SU-DHL-6 (cell line): ENCODE measurements around the gene NFIX.
A peak's percentile ranks its signal among the peaks of the same experiment; 100 is the strongest.

Experiments
- H2AFZ ChIP-seq: fragments of 200-600 bp; sonication (generic); 2 replicates; pipeline ENCODE4 v1.6.1; 2014; ENCODE audit warnings: low read depth, mild to moderate bottlenecking, moderate library complexity, mixed read lengths, antibody characterized with exemption, low read length; ENCODE audit not compliant: severe bottlenecking
- H3F3A ChIP-seq: fragments of 200-600 bp; shearing (Covaris generic); 2 replicates; pipeline ENCODE4 v1.6.0; 2016; ENCODE audit warnings: antibody characterized with exemption, mild to moderate bottlenecking; ENCODE audit not compliant: insufficient read depth
- H3K27ac ChIP-seq: fragments of 200-600 bp; sonication (generic); 2 replicates; pipeline ENCODE4 v1.5.1; 2016; ENCODE audit warnings: low read depth, mild to moderate bottlenecking, low read length, moderate library complexity, mixed read lengths
- H3K27me3 ChIP-seq: fragments of 200-600 bp; sonication (generic), shearing (Covaris generic); 2 replicates; pipeline ENCODE4 v1.6.0; 2014; ENCODE audit warnings: mild to moderate bottlenecking, low read length
- H3K36me3 ChIP-seq: fragments of 200-600 bp; sonication (generic); 2 replicates; pipeline ENCODE4 v1.6.1; 2014; ENCODE audit warnings: mild to moderate bottlenecking, low read length, mixed read lengths
- H3K4me2 ChIP-seq: fragments of 300-600, 200-600 bp; shearing (Covaris generic), sonication (generic); 2 replicates; pipeline ENCODE4 v1.6.0; 2014; ENCODE audit warnings: low read length, low read depth, mild to moderate bottlenecking; ENCODE audit not compliant: poor library complexity, severe bottlenecking
- H3K4me3 ChIP-seq: fragments of 200-600 bp; sonication (generic); 2 replicates; pipeline ENCODE4 v1.5.1; 2014; ENCODE audit warnings: antibody characterized with exemption, low read length, mild to moderate bottlenecking, mixed read lengths; ENCODE audit not compliant: insufficient read depth, poor library complexity, severe bottlenecking
- H3K79me2 ChIP-seq: fragments of 200-600 bp; sonication (generic); 2 replicates; pipeline ENCODE4 v1.6.1; 2014; ENCODE audit warnings: mild to moderate bottlenecking, low read length, moderate library complexity; ENCODE audit not compliant: insufficient read depth
- H3K9ac ChIP-seq: fragments of 200-600 bp; sonication (generic); 2 replicates; pipeline ENCODE4 v1.7.0; 2014; ENCODE audit warnings: mild to moderate bottlenecking, low read length
- H3K9me2 ChIP-seq: fragments of 200-600 bp; sonication (generic); replicated peaks from 2 replicates; pipeline ENCODE4 v1.6.1; 2014; ENCODE audit warnings: low read length; ENCODE audit not compliant: insufficient read depth
- H3K9me3 ChIP-seq: fragments of 200-600 bp; sonication (generic); 2 replicates; pipeline ENCODE4 v1.6.1; 2014; ENCODE audit warnings: low read length, mixed read lengths; ENCODE audit not compliant: insufficient read depth
- H4K20me1 ChIP-seq: fragments of 200-600 bp; sonication (generic); 2 replicates; pipeline ENCODE4 v1.6.1; 2014; ENCODE audit warnings: low read depth, mild to moderate bottlenecking, antibody characterized with exemption, low read length, moderate library complexity, mixed read lengths
- EZH2phosphoT487 ChIP-seq: fragments of 200-600 bp; sonication (generic), shearing (Covaris generic); conservative IDR thresholded peaks from 2 replicates; pipeline ENCODE4 v1.6.1; 2018; ENCODE audit warnings: mild to moderate bottlenecking, antibody characterized with exemption, low read length, moderate library complexity, mixed read lengths
- TF ChIP-seq, protein P1 (sequence below): fragments of 200-600 bp; sonication (generic); IDR thresholded peaks from one replicate; pipeline ENCODE4 v1.5.1; 2017; ENCODE audit warnings: antibody characterized with exemption, mild to moderate bottlenecking, low read length, moderate library complexity; ENCODE audit not compliant: insufficient read depth, poor library complexity, severe bottlenecking

NFIX gene

DNA sequence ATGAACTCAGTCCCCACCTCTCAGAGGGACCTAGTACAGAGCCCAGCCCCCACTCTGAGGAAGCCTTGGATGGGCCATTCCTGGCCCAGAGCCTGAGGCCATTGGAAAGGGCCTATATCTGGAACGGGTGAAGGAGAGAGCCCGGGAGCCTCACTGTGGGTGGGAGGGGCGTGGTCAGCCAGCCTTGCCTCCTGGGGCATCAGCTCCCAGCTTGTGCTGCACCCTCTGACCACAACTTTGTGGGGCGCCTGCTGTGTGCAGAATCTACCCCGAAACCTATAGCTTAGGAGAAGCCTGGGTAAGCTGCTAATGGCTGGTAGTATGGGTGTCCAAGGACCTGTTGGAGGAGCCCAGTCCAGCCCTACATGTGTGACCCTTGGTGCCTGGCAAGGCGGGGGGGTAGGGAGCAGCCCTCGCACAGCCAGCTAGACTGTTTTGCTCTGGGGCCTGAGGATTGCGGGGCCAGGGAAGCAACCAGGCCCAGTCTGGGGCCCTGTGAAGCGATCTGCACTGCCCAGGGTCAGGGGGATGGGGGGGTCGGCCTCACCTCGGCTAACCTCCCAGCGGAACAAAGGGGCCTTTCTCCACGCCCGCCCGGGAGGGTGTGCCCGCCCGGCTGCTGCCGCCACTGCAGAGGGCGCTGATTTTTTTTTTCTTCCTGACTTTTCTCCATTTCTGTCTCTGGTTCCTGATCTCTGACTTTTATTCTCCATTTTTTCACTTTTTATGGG lies 65.1 kb downstream of the NFIX start:
- Histone ChIP-seq H3K79me2 (no peaks in the 10 kb centered on the region), H3K4me2 (no peak overlapping the region), H4K20me1 (no peaks in the 10 kb centered on the region), H2AFZ (no peak overlapping the region), H3K4me3 (no peak overlapping the region), H3K9me2 (no peaks in the 10 kb centered on the region), H3K27ac (no peak overlapping the region), H3K27me3 (no peaks in the 10 kb centered on the region), H3K9me3 (no peaks in the 10 kb centered on the region), H3F3A (no peaks in the 10 kb centered on the region), H3K36me3 (no peaks in the 10 kb centered on the region), H3K9ac (no peak overlapping the region)
- TF ChIP-seq, protein P1, sequence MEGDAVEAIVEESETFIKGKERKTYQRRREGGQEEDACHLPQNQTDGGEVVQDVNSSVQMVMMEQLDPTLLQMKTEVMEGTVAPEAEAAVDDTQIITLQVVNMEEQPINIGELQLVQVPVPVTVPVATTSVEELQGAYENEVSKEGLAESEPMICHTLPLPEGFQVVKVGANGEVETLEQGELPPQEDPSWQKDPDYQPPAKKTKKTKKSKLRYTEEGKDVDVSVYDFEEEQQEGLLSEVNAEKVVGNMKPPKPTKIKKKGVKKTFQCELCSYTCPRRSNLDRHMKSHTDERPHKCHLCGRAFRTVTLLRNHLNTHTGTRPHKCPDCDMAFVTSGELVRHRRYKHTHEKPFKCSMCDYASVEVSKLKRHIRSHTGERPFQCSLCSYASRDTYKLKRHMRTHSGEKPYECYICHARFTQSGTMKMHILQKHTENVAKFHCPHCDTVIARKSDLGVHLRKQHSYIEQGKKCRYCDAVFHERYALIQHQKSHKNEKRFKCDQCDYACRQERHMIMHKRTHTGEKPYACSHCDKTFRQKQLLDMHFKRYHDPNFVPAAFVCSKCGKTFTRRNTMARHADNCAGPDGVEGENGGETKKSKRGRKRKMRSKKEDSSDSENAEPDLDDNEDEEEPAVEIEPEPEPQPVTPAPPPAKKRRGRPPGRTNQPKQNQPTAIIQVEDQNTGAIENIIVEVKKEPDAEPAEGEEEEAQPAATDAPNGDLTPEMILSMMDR = no peak

DNA sequence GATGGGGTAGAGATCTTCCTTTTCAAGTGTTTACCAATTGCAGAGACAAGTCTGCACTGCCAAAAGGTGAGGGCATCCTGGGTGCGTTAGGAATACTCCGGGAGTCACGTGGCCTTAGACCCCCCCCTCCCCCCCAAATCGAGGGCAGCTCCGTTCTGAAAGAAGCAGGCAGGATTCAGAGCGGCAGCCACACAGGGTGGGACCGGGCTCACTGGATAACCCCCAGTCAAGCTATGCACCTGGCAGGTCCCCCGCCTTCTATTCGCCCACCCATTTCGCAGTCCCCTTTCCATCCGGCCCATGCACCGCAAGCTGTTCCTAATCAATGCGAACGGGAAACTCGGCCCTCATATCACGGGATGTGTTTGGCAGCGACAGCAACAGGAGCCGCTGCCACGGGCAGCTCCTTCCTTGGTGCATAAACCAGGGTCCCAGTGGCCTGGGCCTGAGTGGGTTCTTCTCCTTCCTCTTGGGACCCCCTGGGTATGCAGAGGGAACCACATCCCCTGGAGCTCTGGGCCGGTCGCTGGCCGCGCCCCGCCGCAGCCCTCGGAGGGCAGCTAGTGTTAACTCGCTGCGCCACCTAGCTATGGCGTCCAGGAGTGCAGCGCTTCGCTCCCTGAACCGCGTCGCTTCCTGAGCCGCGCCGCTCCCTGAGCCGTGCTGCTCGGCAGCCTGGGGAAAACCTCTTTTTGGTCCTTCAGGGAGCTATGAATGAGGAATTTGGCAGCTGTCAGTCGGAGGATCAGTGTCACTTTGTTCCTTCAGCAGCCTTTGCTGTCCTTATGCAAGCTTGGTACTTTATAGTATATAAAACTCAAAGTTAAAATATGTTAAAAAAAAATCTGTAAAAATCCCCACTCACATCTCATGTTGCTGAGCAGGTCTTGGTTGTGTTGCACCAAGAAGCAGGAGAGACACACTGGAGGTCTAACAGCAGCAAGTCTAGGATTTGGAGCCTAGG lies 66.0 kb downstream of the NFIX start:
- Histone ChIP-seq H2AFZ (peak overlapping the region; percentile 63), H3K4me2 (peak overlapping the region; percentile 41), H3K36me3 (no peaks in the 10 kb centered on the region), H3K79me2 (no peaks in the 10 kb centered on the region), H3K4me3 (no peak overlapping the region), H4K20me1 (no peaks in the 10 kb centered on the region), H3K9me3 (no peaks in the 10 kb centered on the region), H3K27me3 (no peaks in the 10 kb centered on the region), H3K9me2 (no peaks in the 10 kb centered on the region), H3F3A (no peaks in the 10 kb centered on the region), H3K27ac (no peak overlapping the region), H3K9ac (no peak overlapping the region)
- TF ChIP-seq EZH2phosphoT487 = no peak
- TF ChIP-seq, protein P1 = peak; percentile 85

DNA sequence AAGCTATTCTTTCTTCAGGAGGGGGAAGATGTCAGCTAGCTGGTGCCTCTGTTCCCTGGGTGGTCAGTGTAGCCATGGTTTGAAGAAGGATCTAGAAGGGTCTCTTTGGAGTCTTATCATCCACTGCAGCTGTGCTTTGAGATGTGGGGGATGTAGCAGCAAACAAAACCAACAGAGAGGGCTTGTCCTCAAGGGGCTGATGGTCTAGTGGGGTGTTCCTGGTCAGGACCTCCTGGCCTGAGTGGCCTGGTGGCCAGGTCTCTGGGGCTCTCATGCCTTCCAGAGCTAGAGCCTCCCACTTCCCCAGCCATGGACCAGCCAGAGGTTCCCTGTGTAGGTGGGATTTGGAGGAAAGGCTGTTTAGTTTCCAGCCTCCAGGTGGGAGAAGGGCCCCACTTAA lies 67.0 kb downstream of the NFIX start:
- Histone ChIP-seq H3K4me2 (no peak overlapping the region), H3K79me2 (no peaks in the 10 kb centered on the region), H3K4me3 (no peak overlapping the region), H3K36me3 (no peaks in the 10 kb centered on the region), H3K27me3 (no peaks in the 10 kb centered on the region), H3K27ac (no peak overlapping the region), H2AFZ (no peak overlapping the region), H3K9me2 (no peaks in the 10 kb centered on the region), H3F3A (no peaks in the 10 kb centered on the region), H4K20me1 (no peaks in the 10 kb centered on the region), H3K9me3 (no peaks in the 10 kb centered on the region), H3K9ac (no peak overlapping the region)
- TF ChIP-seq EZH2phosphoT487 = no peak
- TF ChIP-seq, protein P1 = no peak
